ENCODE data around the gene TGM2.

The TGM2 gene

GRCh38 chr20:38141889-38142494 lies 23.1 kb downstream of the TGM2 start:
- no peak for DNase-seq

- DNase-seq = no peak
These were observed 23.7 kb downstream of the TGM2 start for GRCh38 chr20:38141204-38141888.

GRCh38 chr20:38139977-38140753 lies 24.9 kb downstream of the TGM2 start:
- DNase-seq = peak; percentile 73

GRCh38 chr20:38139156-38139912 lies 25.7 kb downstream of the TGM2 start:
- no peak for DNase-seq

GRCh38 chr20:38138086-38138778 lies 26.8 kb downstream of the TGM2 start:
- DNase-seq = no peak

GRCh38 chr20:38137441-38138037 lies 27.5 kb downstream of the TGM2 start:
- DNase-seq = no peak

- no peak for DNase-seq
These were observed 28.4 kb downstream of the TGM2 start for GRCh38 chr20:38136421-38137245.

- DNase-seq = no peak
These were observed 29.2 kb downstream of the TGM2 start for GRCh38 chr20:38135651-38136420.

GRCh38 chr20:38135271-38135650 lies 29.8 kb downstream of the TGM2 start:
- no peak for DNase-seq

- DNase-seq = no peak
These were observed 30.4 kb downstream of the TGM2 start for GRCh38 chr20:38134427-38135270.

GRCh38 chr20:38133680-38134426 lies 31.2 kb downstream of the TGM2 start:
- no peak for DNase-seq

GRCh38 chr20:38132910-38133501 lies 32.1 kb downstream of the TGM2 start:
- no peak for DNase-seq

- no peak for DNase-seq
These were observed 32.7 kb downstream of the TGM2 start for GRCh38 chr20:38132156-38132909.

- DNase-seq = no peak
These were observed 33.4 kb downstream of the TGM2 start for GRCh38 chr20:38131588-38132121.

- DNase-seq = no peak
These were observed 34.1 kb downstream of the TGM2 start for GRCh38 chr20:38130687-38131587.
